Suprapubic skin (tissue), 4 donors: ENCODE measurements around the gene MOGAT3. TPM values are rescaled to one million over a fixed set of nuclear protein-coding genes. Genes with fewer than 3 reads are reported as not detected.
A peak's percentile ranks its signal among the peaks of the same experiment; 100 is the strongest.

Source experiments
- DNase-seq, 2 donors: peaks; one replicate each; pipeline ENCODE4 v3.0.0-alpha.2; 2019; ENCODE audit warnings: low spot score in 2 of 2
- H3K27ac ChIP-seq: fragments of 200-600 bp; sonication (generic); one replicate; pipeline ENCODE4 v1.5.1; 2019
- H3K27me3 ChIP-seq: fragments of 200-600 bp; sonication (generic); one replicate; pipeline ENCODE4 v1.5.1; 2019
- H3K36me3 ChIP-seq: fragments of 200-600 bp; sonication (generic); one replicate; pipeline ENCODE4 v1.5.1; 2019
- H3K4me1 ChIP-seq: fragments of 200-600 bp; sonication (generic); one replicate; pipeline ENCODE4 v1.5.1; 2019
- H3K4me3 ChIP-seq: fragments of 200-600 bp; sonication (generic); one replicate; pipeline ENCODE4 v1.5.1; 2019; ENCODE audit warnings: mild to moderate bottlenecking
- H3K9me3 ChIP-seq: fragments of 200-600 bp; sonication (generic); one replicate; pipeline ENCODE4 v1.5.1; 2019
- CTCF ChIP-seq, 2 donors: fragments of 200-600 bp in 1 of 2; fragments of 450-650 bp in 1 of 2; sonication (generic) in 1 of 2; IDR thresholded peaks; one replicate each; pipeline ENCODE4 v1.5.1; 2016 to 2019; ENCODE audit warnings: antibody characterized with exemption in 2 of 2, mild to moderate bottlenecking in 1 of 2, moderate library complexity in 1 of 2
- EP300 ChIP-seq: sonication (generic); formaldehyde crosslinking; IDR thresholded peaks from one replicate; pipeline ENCODE4 v1.6.1; 2017; ENCODE audit warnings: antibody characterized with exemption
- POLR2A ChIP-seq, 2 donors: fragments of 450-650 bp; IDR thresholded peaks; one replicate each; pipeline ENCODE4 v1.6.1; 2017; ENCODE audit warnings: antibody characterized with exemption in 2 of 2, mild to moderate bottlenecking in 2 of 2, moderate library complexity in 2 of 2
- POLR2AphosphoS5 ChIP-seq, 3 donors: sonication (generic); formaldehyde crosslinking; IDR thresholded peaks; one replicate each; pipeline ENCODE4 v1.6.1; 2017; ENCODE audit warnings: antibody characterized with exemption in 3 of 3
- WGBS: methylation state at CpG from one replicate; pipeline ENCODE4 v1.1.5; 2018; 5-methylcytosine and 5-hydroxymethylcytosine counted together
- total RNA-seq, 4 donors: library from RNA; depleted of rRNA; stranded (reverse); fragments of >200 nt; gene quantifications; one replicate each; pipeline ENCODE4 v1.1.0, GENCODE V29; 2016

Gene MOGAT3
- total RNA-seq, 4 donors from 2014 or later = not detected

DNA sequence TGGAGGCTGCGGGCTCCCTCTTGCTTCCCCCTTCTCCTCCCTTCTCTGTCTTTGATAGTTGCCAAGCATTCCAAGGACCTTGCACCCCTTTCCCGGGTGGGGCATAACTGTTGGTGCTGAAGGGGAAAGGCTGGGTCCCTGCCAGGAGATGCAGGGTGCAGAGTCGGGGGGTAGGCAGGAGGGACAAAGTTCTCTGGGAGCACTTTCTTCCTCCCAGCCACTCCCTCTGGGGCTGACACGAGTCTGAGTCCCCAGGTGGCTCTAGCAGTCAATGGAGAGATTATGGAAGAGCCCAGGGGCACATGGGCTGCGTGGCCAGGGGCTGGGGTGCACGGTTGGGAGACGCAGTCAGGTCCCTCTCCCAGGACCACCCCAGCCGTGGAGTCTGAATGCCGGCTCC is 34.7 kb upstream of the MOGAT3 start:
- peaks cover 33% of the 10 kb centered on the region for H3K4me1 ChIP-seq
- no peaks in the 10 kb centered on the region for H3K27me3 ChIP-seq
- no peak for DNase-seq
- WGBS = 60% methylated on average over 2 of the region's 9 CpGs
- no peak overlapping the region for H3K4me3 ChIP-seq
- H3K36me3 ChIP-seq = peaks cover 40% of the 10 kb centered on the region
- TF ChIP-seq POLR2A (IDR thresholded peaks at IDR 0.05) = no peak
- no peak for TF ChIP-seq CTCF (IDR thresholded peaks at IDR 0.05)
- TF ChIP-seq POLR2AphosphoS5 (IDR thresholded peaks at IDR 0.05) = no peak
- TF ChIP-seq EP300 = no peak
- H3K9me3 ChIP-seq = no peaks in the 10 kb centered on the region
- no peak overlapping the region for H3K27ac ChIP-seq

DNA sequence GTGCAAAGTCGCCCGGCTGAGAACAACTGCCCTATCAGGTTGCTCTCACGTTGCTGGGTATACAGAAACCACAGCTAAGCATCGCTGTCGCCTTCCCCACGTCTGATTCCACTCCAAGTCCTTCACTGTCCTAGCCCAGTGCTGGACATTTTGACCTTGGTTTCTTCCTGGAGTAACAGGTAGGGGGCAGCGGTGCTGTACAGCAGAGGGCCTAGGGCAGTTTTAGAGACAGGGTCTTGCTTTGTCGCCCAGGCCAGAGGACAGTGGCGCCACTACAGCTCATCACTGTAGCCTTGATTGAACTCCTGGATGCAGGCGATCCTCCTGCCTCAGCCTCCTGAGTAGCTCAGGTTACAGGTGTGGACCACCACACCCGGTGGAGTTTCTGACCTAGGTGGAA is 34.2 kb upstream of the MOGAT3 start:
- no peak for DNase-seq
- TF ChIP-seq POLR2A (IDR thresholded peaks at IDR 0.05) (no peak), CTCF (IDR thresholded peaks at IDR 0.05) (no peak), EP300 (no peak), POLR2AphosphoS5 (IDR thresholded peaks at IDR 0.05) (no peak)
- WGBS = 81% methylated on average over 10 of the region's 11 CpGs
- Histone ChIP-seq H3K27ac (no peak overlapping the region), H3K4me3 (no peak overlapping the region), H3K27me3 (no peaks in the 10 kb centered on the region), H3K4me1 (peaks cover 30% of the 10 kb centered on the region), H3K9me3 (no peaks in the 10 kb centered on the region), H3K36me3 (peaks cover 35% of the 10 kb centered on the region)

DNA sequence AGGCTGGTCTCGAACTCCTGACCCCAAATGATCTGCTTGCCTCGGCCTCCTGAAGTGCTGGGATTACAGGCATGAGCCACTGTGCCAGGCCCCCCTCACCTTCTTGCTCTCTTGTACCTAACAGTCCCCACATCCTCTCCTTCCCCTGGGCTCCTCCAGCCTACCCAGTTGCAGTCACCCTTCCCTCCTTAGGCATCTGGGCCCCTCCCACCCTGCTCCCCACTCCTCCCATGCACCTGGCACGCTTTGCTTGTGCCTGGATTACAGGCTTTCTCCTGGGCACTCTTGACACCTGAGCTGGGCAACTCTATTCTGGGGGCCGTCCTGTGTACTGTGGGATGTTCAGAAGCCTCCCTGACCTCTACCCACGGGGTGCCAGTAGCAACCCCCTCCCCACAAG is 33.8 kb upstream of the MOGAT3 start:
- Histone ChIP-seq H3K9me3 (no peaks in the 10 kb centered on the region), H3K27ac (no peak overlapping the region), H3K4me3 (no peak overlapping the region), H3K4me1 (peaks cover 30% of the 10 kb centered on the region), H3K36me3 (peaks cover 31% of the 10 kb centered on the region), H3K27me3 (no peaks in the 10 kb centered on the region)
- TF ChIP-seq POLR2AphosphoS5 (IDR thresholded peaks at IDR 0.05) (no peak), EP300 (no peak), POLR2A (IDR thresholded peaks at IDR 0.05) (no peak), CTCF (IDR thresholded peaks at IDR 0.05) (no peak)
- no peak for DNase-seq
- WGBS = 79% methylated on average over 5 of the region's 5 CpGs

- Histone ChIP-seq H3K27ac (no peak overlapping the region), H3K27me3 (no peaks in the 10 kb centered on the region), H3K4me1 (peaks cover 30% of the 10 kb centered on the region), H3K36me3 (peaks cover 28% of the 10 kb centered on the region), H3K4me3 (no peak overlapping the region), H3K9me3 (no peaks in the 10 kb centered on the region)
- DNase-seq = no peak
- 87% methylated on average over 10 of the region's 21 CpGs for WGBS
- TF ChIP-seq POLR2AphosphoS5 (IDR thresholded peaks at IDR 0.05) (no peak), CTCF (IDR thresholded peaks at IDR 0.05) (no peak), POLR2A (IDR thresholded peaks at IDR 0.05) (no peak), EP300 (no peak)
Observed at GRCh38 chr7:101233907-101234547, 33.2 kb upstream of the MOGAT3 start.

- WGBS = 35% methylated on average over 12 of the region's 52 CpGs
- Histone ChIP-seq H3K9me3 (no peaks in the 10 kb centered on the region), H3K4me1 (peaks cover 17% of the 10 kb centered on the region), H3K36me3 (peaks cover 33% of the 10 kb centered on the region), H3K27me3 (no peaks in the 10 kb centered on the region), H3K27ac (peak overlapping the region; percentile 48), H3K4me3 (peak overlapping the region; percentile 50)
- DNase-seq = no peak
- no peak for TF ChIP-seq POLR2AphosphoS5 (IDR thresholded peaks at IDR 0.05)
- no peak for TF ChIP-seq CTCF (IDR thresholded peaks at IDR 0.05)
- TF ChIP-seq EP300 = no peak
- TF ChIP-seq POLR2A (IDR thresholded peaks at IDR 0.05) = no peak
Observed at GRCh38 chr7:101232141-101232850, 31.5 kb upstream of the MOGAT3 start.
